Inferior parietal cortex (tissue), 1 donor: ENCODE data around the gene TNFSF9.
"Not testable (repeated sequence)": the region's sequence is repeated elsewhere in the genome, so short reads cannot be mapped to it uniquely, and the experiment has no call there.

Experiments
- DNase-seq: peaks from one replicate; pipeline ENCODE4 v3.0.0-alpha.2; 2016; ENCODE audit errors: extremely low spot score

TNFSF9 gene

DNA sequence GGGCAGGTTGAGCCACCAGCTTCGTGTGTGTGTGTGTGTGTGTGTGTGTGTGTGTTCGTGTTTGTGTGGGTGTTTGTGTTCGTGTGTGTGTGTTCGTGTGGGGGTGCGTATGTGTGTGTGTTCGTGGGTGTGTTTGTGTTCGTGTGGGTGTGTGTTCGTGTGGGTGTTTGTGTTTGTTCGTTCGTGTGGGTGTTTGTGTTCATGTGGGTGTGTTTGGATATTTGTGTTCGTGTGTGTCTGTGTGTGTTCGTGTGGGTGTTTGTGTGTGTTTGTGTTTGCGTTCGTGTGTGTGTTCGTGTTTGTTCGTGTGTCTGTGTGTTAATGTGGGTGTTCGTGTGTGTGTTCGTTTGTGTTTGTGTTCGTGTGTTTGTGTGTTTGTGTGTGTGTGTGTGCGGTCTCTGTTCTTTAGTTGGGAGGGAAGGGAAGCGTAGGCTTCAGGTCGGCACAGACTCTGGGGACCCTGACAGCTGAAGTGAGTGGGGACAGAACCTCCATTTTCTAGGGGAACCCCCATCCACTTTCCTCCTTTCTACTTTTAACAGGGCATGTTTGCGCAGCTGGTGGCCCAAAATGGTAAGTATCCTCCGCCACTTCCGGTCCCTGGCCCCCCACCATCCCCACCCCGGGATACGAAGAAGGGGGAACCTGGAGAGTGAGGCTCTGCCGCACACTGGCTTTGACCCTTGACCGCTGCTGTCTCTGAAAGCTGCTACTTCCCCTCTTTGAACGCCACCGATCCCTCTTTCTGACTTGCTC is 1.6 kb downstream of the TNFSF9 start:
- DNase-seq = no peak

DNA sequence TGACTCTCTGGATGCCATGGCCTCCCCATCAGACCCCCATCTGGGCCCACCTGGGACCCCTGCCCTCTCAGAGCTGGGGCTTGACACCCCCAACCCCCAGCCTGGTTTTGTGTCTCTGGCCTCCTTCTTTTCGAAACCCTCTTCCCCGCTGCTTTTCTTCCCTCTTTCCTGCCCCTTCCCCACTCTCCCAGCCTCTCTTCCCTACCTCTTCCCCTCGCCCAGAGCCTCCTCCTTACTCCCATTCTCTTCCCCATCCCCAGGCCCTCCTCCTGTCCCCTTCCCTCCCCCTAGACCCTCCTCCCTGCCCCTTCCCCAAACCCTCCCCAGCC is 2.1 kb downstream of the TNFSF9 start:
- DNase-seq = no peak

DNA sequence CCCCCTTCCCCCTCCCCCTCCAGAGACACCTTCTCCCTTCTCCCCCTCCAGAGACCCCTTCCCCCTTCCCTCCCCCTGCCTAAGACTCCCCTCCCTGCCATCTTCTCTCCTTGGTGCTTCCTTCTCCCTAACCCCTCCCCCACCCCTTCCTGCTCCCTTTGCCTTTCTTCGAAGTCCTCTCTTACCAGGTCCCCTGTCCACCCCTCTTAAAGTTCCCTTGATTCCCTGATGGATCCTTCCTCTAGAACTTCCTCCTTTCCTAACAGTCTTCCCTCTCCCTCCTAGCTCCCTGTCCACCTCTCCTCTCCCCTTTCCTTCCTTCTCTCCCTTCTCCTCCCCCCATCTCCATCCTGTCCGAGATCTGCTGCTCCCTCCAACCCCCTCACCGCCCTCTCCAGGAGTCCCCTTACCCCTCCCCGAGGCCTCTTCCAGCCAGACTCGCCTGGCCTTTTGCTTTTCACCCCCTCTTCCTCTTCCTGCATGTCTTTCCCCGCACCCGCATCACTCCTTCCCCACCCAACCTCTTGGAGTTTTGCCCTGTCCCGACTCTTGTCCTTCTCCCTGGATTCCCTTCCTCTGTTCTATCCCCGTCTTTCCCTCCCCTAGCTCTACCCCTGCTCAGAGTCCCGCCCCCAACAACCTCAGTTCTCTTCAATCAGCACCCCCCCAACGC is 3.1 kb downstream of the TNFSF9 start:
- no peak for DNase-seq

- DNase-seq = no peak
Measured at GRCh38 chr19:6534451-6535093, 3.7 kb downstream of the TNFSF9 start.

DNA sequence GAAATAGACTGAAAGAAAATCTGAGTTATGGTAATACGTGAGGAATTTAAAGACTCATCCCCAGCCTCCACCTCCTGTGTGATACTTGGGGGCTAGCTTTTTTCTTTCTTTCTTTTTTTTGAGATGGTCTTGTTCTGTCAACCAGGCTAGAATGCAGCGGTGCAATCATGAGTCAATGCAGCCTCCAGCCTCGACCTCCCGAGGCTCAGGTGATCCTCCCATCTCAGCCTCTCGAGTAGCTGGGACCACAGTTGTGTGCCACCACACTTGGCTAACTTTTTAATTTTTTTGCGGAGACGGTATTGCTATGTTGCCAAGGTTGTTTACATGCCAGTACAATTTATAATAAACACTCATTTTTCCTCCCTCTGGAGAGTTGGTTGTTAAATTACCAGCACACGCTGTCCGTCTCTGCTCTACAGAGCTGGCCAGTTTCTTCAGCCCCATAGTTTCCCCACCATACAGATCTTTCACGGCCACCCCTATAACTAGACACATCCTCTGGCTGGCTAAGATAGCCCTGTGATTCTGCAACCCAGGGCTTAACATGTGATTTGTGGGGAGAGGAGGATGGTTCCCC is 4.8 kb downstream of the TNFSF9 start:
- DNase-seq = no peak

GRCh38 chr19:6539514-6539913 is 8.7 kb downstream of the TNFSF9 start:
- DNase-seq = no peak

DNA sequence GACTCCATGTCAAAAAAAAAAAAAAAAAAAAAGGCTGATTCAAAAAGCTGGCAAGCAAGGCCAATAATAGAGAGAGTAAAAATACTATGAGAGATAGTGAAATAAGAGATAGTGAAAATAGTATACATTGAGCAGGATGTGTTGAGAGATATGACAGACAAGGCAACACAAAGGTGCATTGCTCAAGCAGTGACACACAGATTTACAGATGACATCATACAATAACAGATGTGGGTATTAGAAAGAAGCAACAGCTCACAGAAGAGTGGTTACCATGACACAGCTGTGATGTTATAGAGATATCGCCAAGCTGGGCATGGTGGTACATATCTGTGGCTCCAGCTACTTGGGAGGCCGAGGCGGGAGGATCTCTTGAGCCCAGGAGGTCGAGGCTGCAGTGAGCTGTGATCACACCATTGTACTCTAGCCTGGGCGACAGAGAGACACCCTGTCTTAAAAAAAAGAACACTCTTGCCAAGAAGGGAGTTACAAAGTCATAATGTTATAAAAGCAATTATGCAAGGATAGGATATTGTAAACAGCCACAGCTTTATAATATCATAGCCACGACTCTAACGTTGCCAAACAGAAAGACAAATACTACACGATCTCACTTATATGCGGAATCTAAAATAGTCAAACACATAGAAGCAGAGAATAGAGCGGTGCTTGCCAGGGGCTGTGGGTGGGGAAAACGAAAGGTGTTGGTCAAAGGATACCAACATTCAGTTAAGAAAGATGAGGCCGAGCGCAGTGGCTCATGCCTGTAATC is 10.3 kb downstream of the TNFSF9 start:
- no peak for DNase-seq

- no peak for DNase-seq
Measured at GRCh38 chr19:6543866-6544347, 13.1 kb downstream of the TNFSF9 start.

DNA sequence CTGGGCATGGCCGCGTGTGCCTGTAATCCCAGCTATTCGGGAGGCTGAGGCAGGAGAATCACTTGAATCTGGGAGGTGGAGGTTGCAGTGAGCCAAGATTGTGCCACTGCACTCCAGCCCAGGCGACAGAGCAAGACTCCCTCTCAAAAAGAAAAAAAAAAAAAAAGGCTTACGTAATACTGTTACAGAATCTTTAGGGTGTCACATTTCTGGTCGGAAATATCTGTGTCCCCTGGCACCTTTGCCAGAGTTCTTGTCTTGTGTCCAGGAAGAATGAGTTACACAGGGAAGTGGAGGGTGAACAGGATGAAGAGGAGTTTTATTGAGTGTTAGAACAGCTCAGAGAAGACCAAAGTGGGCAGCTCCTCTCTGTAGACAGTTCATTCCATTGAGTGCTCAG is 19.9 kb downstream of the TNFSF9 start:
- not testable (repeated sequence) for DNase-seq

DNA sequence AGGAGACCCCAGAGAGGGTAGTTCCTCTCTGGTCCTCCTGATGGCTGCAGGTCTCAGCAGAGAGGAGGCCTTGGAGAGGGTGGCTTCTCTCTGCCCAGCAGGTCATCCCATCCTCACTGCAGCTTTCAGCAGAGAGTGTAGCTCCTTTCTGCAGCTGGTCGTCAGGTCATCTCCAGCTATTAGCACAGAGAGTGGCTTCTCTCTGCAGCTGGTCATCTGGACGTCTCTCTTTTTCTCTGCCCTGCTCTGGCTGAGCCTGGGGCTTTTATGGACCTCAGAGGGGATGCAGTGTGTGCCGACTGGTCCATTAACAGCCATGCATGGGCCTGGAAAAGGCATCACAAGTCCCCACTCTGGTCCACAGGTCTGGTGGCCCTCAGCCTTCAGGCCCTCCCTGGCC is 20.3 kb downstream of the TNFSF9 start:
- DNase-seq = no peak

DNA sequence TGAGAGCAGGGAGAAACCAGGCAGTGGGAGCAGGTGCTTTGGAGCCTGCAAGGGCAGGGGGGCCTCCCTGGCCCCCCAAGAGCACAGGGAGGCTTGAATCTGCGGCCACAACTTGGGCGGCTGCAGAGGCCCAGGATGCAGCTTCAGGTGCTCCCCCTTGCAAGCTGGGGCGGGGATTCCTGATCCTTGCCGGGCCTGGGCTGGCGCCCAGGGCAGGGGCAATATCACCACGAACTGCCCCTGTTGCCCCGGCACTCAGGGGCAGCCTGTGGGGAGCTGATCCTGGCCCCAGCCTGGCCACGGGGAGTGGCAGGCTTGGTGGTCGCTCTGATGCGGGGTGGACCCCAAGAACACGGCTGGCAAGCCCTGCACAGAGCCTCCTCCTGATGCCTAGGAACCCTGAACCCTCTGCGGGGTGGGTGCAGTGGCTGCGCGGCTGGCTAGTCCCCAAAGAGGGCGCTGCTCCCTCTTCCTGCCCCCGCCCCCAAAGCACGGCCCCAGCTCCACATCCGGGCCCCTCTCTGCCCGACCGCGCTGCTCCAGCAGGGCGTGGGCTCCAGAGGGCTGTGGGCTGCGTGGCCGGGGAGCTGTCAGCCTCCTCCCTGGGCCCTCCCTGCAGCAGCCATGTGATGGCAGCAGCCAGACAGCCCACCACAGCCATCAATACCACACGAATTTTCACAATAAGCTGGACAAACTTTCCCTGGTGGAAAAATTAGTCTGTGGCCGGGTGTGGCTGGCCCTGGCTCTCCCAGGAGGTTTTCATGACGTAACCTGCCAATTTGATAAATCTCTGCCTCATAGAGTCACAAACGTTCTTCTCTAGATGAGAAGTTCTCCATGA is 21.0 kb downstream of the TNFSF9 start:
- no peak for DNase-seq

DNA sequence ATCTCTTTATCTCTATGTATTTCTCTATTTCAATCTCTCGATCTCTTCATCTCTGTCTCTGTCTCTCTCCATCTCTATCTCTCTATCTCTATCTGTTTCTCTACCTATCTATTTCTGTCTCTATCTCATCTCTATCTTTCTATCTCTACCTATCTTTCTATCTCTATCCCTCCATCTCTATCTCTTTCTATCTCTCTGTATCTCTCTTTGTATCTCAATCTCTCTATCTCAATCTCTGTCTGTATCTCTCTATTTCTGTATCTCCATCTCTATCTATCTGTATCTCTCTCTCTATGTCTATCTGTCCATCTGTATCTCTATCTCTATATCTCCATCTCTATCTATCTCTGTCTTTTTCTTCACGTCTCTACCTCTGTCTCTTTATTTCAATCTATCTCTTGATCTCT is 25.2 kb downstream of the TNFSF9 start:
- DNase-seq = no peak

DNA sequence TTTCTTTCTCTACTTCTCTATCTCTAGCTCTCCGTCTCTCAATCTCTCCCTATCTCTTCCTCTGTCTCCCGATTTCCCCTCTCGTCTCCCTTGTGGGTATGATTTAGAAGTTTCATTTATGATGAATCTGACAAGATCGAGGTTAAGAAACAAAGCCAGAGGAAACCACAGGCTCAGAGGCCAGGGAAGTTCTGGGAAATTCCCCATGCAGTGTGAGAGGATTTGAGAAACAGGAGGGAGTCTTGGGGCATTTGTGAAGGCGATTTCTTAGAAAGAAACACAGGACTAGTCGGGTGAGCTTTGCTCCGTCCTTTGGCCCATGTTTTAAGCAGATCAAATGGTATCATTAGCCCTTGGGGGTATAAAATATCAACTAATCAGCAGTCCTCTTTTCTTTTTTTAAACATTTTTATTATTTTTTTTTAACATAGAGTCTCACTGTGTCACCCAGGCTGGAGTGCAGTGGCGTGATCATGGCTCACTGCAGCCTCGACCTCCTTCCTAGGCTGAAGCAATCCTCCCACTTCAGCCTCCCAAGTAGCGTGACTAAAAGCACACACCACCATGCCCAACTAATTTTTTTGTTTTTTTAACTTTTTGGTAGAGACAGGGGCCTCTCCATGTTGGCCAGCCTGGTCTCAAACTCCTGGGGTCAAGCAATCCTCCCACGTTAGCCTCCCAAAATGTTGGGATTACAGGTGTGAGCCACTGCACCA is 25.8 kb downstream of the TNFSF9 start:
- no peak for DNase-seq

DNA sequence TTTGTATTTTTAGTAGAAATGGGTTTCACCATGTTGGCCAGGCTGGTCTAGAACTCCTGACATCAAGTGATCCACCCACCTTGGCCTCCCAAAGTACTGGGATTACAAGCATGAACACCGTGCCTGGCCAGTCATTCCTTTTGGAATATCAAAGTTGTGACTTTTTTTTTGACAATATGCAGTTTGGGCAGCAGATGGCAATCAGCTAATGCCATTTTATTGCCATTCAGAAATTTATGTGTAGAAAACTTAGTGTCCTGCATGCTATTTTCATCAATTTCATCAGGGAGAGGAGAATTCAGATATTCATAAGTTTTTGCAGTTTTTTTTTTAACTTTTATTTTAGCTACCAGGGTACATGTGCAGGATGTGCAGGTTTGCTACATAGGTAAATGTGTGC is 31.6 kb downstream of the TNFSF9 start:
- not testable (repeated sequence) for DNase-seq

DNA sequence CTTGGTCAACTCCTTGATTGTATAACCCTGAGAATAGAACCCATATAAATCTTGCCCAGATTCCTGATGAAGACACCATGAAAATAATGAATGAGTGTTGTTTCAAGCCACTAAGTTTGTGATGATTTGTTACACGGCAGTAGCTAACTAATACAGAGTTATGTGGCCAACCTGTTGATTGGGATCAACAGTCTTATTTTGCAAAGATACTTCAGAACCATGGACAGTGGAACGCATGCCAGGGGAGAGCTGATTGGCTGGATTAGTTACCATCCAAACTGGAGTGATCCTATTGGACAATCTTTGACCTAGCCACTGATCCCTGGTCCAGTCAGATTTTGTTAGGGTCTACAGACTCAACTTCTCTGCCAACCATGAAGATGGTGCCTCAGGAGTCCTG is 33.6 kb downstream of the TNFSF9 start:
- DNase-seq = no peak

DNA sequence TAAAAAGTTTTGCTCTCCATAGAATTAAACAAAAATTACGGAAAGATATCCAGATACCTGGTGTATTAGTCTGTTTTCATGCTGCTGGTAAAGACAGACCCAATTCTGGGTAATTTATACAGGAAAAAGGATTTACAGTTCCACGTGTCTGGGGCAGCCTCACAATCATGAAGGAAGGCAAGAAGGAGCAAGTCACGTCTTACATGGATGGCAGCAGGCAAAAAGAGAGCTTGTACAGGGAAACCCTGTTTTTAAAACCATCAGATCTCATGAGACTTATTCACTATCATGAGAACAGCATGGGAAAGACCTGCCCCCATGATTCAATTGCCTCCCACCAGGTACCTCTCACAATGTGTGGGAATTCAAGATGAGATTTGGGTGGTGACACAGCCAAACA is 35.9 kb downstream of the TNFSF9 start:
- DNase-seq = not testable (repeated sequence)

- no peak for DNase-seq
Measured at GRCh38 chr19:6568010-6568526, 37.2 kb downstream of the TNFSF9 start.

DNA sequence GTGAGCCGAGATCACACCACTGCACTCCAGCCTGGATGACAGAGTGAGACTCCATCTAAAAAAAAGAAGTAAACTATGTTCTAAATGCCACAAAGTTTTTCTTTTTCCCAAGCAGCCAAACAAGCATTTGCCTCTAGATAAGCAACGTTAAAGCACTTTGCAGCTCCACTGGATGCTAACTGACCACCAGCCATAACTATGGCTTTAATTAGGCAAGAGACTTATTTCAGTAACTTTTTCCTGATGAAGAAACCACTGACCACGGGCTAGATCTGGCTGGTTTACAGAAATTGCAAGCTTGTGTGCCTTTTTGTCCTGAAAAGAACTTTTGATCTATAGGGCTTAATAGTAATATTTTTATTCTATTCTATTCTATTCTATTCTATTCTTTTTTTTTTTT is 38.0 kb downstream of the TNFSF9 start:
- DNase-seq = no peak

DNA sequence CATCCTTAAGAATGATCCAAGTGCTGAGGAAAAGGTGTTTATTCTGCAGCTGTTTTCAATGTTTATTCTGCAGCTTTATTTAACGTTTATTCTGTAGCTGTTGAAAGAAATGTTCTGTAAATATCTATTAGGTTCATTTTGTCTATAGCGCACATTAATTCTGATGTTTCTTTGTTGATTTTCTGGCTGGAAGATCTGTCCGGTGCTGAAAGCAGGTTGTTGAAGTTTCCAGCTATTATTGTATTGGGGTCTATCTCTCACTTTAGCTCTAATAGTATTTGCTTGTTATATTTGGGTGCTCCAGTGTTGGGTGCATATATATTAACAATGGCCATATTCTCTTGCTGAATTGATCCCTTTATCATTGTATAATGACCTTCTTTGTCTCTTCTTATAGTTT is 39.9 kb downstream of the TNFSF9 start:
- DNase-seq = no peak

DNA sequence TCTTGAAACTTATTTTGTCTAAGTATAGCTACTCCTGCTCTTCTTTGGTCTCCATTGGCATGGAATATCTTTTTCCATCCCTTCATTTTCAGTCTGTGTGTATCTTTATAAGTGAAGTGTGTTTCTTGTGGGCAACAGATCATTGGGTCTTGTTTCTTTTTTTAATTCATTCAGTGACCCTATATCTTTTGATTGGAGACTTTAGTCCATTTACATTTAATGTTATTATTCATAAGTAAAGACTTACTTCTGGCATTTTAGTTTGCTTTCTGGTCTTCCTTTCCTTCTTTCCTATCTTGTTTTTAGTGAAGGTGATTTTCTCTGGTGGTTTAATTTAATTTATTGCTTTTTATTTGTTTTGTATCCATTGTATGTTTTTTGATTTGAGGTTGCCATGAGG is 40.3 kb downstream of the TNFSF9 start:
- DNase-seq = no peak
